Neuron (in vitro differentiated cells): Measurements from ENCODE around the gene OGFOD3.
"Not testable (repeated sequence)": the region's sequence is repeated elsewhere in the genome, so short reads cannot be mapped to it uniquely, and the experiment has no call there.

ENCODE experiments used
- H2AFZ ChIP-seq: one replicate; pipeline ENCODE4 v1.6.1; 2013; ENCODE audit warnings: low read depth, mild to moderate bottlenecking, inconsistent platforms, low read length, moderate library complexity
- H3K27me3 ChIP-seq: one replicate; pipeline ENCODE4 v1.6.1; 2013; ENCODE audit warnings: low read length; ENCODE audit not compliant: insufficient read depth
- H3K36me3 ChIP-seq: one replicate; pipeline ENCODE4 v1.6.1; 2013; ENCODE audit warnings: low read length; ENCODE audit not compliant: insufficient read depth
- H3K4me1 ChIP-seq: one replicate; pipeline ENCODE4 v1.6.1; 2013; ENCODE audit warnings: low read length; ENCODE audit not compliant: insufficient read depth
- H3K4me3 ChIP-seq: 2 replicates; pipeline ENCODE4 v1.5.1; 2013; ENCODE audit warnings: mild to moderate bottlenecking, low read length, moderate library complexity
- H3K9me3 ChIP-seq: one replicate; pipeline ENCODE4 v1.6.1; 2013; ENCODE audit warnings: low read length

OGFOD3 gene

DNA sequence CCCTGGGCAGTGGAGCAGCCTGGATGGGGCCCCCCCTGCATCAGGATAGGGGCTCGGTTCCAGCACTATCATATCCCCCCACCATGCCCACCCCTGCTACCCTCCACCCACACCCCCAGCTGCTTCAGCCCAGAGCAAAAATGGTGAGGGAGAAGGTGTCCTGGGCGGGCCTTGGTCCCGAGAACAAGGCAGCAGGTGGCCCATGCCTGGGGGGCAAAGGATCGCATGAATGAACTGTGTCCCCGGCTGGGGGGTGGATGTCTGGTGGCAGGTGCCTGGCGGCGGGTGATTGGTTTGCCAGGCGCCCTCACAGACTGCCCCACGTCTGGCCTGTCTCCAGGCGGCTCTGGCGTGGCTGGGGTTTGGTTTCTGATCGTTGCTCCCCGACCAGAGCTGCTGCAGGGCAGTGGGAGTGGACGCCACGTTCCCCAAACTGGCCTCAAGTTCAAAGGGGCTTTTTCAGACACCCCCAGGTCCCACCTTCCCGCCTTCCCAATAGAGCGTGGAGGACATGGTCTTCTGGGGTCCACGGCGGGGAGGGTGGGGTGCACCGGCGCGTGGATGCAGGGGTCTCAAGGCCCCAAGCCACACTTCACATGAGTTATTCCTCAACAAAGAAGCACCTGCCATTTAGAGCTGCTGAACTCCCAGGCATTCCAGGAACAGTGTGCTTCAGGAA lies 34.2 kb downstream of the OGFOD3 start:
- H3K4me3 ChIP-seq = no peak overlapping the region
- H3K27me3 ChIP-seq = no peaks in the 10 kb centered on the region

GRCh38 chr17:82383411-82383810 lies 35.0 kb downstream of the OGFOD3 start:
- Histone ChIP-seq H3K36me3 (no peaks in the 10 kb centered on the region), H3K27me3 (no peaks in the 10 kb centered on the region), H2AFZ (no peak overlapping the region), H3K9me3 (no peaks in the 10 kb centered on the region), H3K4me1 (peaks cover 23% of the 10 kb centered on the region), H3K4me3 (no peak overlapping the region)

More for the DNA sequence above, 34.2 kb downstream of the OGFOD3 start:
- no peak overlapping the region for H2AFZ ChIP-seq
- H3K9me3 ChIP-seq = no peaks in the 10 kb centered on the region
- peaks cover 23% of the 10 kb centered on the region for H3K4me1 ChIP-seq
- H3K36me3 ChIP-seq = no peaks in the 10 kb centered on the region

DNA sequence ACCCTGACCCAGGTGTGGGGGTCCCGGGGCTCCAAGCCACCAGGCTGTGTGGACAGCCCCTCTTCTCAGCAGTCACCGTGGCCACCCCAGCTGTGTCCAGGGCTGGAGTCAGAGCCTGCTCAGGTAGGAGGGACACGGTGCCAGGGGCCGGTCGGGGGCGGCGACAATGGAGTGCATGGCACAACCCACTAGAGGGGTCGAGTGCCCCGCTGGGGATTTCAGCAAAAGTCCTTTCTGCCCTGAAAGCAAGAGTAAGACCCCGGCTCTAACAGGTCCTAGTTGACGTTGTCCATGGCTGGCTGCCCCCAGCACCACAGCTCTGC lies 35.5 kb downstream of the OGFOD3 start:
- peaks cover 23% of the 10 kb centered on the region for H3K4me1 ChIP-seq
- no peaks in the 10 kb centered on the region for H3K36me3 ChIP-seq
- no peaks in the 10 kb centered on the region for H3K27me3 ChIP-seq
- no peak overlapping the region for H3K4me3 ChIP-seq
- H3K9me3 ChIP-seq = no peaks in the 10 kb centered on the region
- no peak overlapping the region for H2AFZ ChIP-seq

DNA sequence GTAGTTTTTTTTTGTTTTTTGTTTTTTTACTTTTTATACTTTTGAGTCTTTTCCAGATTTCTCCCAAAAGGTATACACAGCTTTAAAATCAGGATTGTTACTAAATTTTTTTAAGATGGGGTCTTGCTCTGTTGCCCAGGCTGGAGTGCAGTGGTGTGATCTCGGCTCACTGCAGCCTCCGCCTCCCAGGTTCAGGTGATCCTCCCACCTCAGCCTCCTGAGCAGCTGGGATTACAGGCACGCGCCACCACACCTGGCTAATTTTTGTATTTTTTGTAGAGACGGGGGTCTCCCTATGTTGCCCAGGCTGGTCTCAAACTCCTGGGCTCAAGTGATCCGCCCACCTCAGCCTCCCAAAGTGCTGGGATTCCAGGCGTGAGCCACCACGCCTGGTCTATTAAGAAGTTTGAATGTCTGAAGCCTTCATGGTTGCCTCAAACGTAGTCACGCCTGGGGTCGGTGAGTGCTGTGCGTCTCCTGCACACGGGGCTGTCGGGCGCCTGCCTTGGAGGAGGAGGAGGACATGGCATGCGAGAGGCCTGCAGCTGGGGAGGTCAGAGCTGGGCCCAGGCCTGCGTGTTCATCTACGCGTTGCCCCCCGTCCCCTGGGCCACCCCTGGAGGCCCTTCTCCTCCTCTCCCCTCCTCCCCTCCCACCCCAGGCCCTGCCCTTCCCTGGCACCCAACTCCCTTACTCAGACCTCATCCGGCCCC lies 36.0 kb downstream of the OGFOD3 start:
- H2AFZ ChIP-seq, H3K4me3 ChIP-seq, H3K9me3 ChIP-seq, H3K27me3 ChIP-seq, H3K36me3 ChIP-seq: not testable (repeated sequence)
- peaks cover 23% of the 10 kb centered on the region for H3K4me1 ChIP-seq

DNA sequence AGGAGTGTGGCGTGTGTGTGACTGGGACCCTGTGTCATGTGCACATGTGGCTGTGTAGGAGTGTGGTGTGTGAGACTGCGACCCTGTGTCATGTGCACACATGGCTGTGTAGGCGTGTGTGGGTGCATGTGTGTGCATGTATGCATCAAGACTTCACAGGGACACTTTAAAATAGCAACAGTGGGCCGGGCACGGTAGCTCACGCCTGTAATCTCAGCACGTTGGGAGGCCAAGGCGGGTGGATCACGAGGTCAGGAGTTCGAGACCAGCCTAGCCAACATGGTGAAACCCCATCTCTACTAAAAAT lies 36.7 kb downstream of the OGFOD3 start:
- not testable (repeated sequence) for H3K4me3 ChIP-seq, H2AFZ ChIP-seq, H3K9me3 ChIP-seq, H3K36me3 ChIP-seq, H3K27me3 ChIP-seq
- peaks cover 23% of the 10 kb centered on the region for H3K4me1 ChIP-seq

- no peak overlapping the region for H2AFZ ChIP-seq
- H3K36me3 ChIP-seq = no peaks in the 10 kb centered on the region
- H3K27me3 ChIP-seq = no peaks in the 10 kb centered on the region
- H3K4me1 ChIP-seq = peaks cover 23% of the 10 kb centered on the region
- no peak overlapping the region for H3K4me3 ChIP-seq
- peaks cover under 1% of the 10 kb centered on the region for H3K9me3 ChIP-seq
Observed at GRCh38 chr17:82380860-82381702, 37.3 kb downstream of the OGFOD3 start.

GRCh38 chr17:82378741-82379021 lies 39.7 kb downstream of the OGFOD3 start:
- H3K4me3 ChIP-seq = no peak overlapping the region
- no peak overlapping the region for H2AFZ ChIP-seq
- no peaks in the 10 kb centered on the region for H3K27me3 ChIP-seq
- peaks cover 4% of the 10 kb centered on the region for H3K4me1 ChIP-seq
- H3K9me3 ChIP-seq = peaks cover 6% of the 10 kb centered on the region
- no peaks in the 10 kb centered on the region for H3K36me3 ChIP-seq

DNA sequence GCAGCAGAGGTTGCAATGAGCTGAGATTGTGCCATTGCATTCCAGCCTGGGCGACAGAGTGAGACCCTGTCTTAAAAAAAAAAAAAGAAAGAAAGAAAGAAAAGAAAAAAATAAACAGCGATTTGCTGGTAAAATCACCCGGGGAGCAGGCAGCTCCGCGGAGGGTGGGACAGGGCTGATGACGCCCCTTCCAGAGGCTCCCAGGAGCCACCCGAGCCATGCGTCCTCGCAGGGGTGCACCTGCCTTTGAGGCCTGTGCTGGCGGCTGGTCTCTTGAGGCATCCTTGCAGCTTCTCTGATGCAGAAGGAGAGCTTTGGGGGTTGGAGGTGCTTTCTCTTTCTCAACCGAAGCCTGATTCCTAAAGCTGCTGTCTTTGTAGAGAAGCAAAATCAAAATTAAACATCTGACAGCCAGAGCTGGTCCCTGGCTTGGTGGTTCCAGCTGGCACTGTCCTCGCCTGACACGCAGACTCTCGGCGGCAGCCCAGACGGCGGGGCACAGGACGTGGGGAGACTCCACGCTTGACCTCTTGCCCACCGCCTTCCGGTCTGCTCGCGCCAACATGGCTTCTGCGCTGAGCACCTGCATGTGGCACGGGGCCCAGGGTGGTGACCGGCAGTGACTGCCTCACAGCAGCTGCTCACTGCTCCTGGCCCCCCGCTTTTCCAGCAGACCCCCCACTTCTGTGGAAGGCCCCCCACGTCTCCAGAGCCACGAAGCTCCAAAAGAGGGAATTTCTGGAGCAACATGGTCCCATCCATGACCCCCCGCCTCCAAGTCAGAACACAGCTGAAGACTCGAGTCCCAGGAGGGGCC lies 40.3 kb downstream of the OGFOD3 start:
- no peaks in the 10 kb centered on the region for H3K27me3 ChIP-seq
- H3K36me3 ChIP-seq = no peaks in the 10 kb centered on the region
- H3K4me1 ChIP-seq = no peaks in the 10 kb centered on the region
- peaks cover 6% of the 10 kb centered on the region for H3K9me3 ChIP-seq
- no peak overlapping the region for H3K4me3 ChIP-seq
- H2AFZ ChIP-seq = no peak overlapping the region

GRCh38 chr17:82377294-82377693 lies 41.1 kb downstream of the OGFOD3 start:
- not testable (repeated sequence) for H3K36me3 ChIP-seq, H3K9me3 ChIP-seq, H3K4me3 ChIP-seq, H3K4me1 ChIP-seq, H2AFZ ChIP-seq, H3K27me3 ChIP-seq

DNA sequence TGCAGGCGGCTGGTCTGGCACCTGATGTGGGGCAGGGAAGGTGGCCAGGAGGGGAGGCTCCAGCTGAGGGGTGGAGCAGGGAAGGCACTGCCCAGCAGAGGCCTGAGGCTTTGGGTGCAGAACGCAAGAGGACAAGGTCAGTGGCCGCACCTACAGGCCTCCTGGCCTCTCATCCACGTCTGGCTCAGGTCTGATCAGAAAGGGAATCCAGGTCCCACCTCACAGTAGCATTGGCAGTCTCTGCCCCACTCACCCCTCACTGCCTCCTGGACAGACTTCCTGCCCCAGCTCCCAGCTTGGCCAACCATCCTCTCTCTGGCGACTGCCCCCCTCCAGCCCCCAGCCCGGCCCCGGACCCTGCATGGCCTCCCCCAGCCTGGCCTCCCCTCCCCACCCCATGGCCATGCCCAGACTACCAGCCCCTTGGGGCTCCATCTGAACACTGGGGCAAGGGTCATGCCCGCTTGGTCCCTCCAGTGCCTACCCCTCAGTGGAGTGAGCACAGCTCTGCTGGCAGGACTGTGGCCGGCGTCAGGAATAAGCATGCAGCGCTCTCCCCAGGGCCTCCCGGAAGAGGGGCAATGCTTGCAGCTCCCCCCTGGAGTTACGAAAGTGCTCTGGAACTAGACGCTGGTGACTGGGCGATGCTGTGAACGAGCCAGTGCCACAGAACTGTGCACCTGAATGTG lies 42.2 kb downstream of the OGFOD3 start:
- H3K4me3 ChIP-seq = no peak overlapping the region
- peaks cover 6% of the 10 kb centered on the region for H3K9me3 ChIP-seq
- H3K4me1 ChIP-seq = peaks cover 8% of the 10 kb centered on the region
- H2AFZ ChIP-seq = no peak overlapping the region
- no peaks in the 10 kb centered on the region for H3K36me3 ChIP-seq
- H3K27me3 ChIP-seq = peaks cover 14% of the 10 kb centered on the region

DNA sequence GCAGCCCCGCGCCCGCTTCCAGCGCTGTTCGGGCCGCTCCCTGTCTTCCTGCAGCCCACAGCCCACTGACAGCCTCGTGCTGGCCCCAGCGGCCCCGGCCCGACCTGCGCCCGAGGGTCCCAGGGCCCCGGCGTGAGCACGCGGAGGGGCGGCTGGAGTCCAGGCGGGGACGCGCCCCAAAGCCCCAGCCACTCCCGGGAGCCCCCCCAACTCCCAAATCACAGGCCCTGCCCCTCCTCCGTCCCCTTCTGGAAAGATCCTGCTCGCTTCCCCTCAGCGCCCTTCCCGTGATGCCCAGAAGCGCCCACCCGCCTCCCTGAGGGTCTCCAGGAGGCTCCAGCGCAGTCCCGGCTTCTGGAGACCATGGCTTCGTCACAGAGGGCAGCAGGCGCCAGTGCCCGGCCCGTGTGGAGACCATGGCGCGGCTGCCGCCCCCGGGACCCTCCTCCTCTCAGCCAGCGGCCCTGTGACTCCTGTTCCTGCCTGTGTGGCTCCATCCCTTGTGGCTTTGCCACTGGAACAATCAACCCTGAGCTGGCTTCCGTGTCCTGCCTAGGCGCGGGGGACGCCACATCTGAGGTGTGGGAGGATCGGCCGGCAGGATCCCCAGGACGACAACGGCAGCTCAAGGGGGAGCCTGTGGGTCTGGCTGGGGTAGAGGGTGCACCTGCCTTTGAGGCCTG lies 42.9 kb downstream of the OGFOD3 start:
- Histone ChIP-seq H3K27me3 (peaks cover 21% of the 10 kb centered on the region), H3K4me1 (peaks cover 8% of the 10 kb centered on the region), H3K4me3 (no peak overlapping the region), H3K9me3 (peaks cover 6% of the 10 kb centered on the region), H3K36me3 (no peaks in the 10 kb centered on the region), H2AFZ (no peak overlapping the region)

GRCh38 chr17:82374626-82375331 lies 43.6 kb downstream of the OGFOD3 start:
- peaks cover 8% of the 10 kb centered on the region for H3K4me1 ChIP-seq
- peaks cover 10% of the 10 kb centered on the region for H3K9me3 ChIP-seq
- no peaks in the 10 kb centered on the region for H3K36me3 ChIP-seq
- H3K4me3 ChIP-seq = no peak overlapping the region
- peaks cover 23% of the 10 kb centered on the region for H3K27me3 ChIP-seq
- no peak overlapping the region for H2AFZ ChIP-seq
